ENCODE data around the gene IRX3. TPM values are rescaled to one million over a fixed set of nuclear protein-coding genes. Genes with fewer than 3 reads are reported as not detected.

Gene IRX3
- total RNA-seq, 1 experiment from 2014 or later: 17.6 TPM

DNA sequence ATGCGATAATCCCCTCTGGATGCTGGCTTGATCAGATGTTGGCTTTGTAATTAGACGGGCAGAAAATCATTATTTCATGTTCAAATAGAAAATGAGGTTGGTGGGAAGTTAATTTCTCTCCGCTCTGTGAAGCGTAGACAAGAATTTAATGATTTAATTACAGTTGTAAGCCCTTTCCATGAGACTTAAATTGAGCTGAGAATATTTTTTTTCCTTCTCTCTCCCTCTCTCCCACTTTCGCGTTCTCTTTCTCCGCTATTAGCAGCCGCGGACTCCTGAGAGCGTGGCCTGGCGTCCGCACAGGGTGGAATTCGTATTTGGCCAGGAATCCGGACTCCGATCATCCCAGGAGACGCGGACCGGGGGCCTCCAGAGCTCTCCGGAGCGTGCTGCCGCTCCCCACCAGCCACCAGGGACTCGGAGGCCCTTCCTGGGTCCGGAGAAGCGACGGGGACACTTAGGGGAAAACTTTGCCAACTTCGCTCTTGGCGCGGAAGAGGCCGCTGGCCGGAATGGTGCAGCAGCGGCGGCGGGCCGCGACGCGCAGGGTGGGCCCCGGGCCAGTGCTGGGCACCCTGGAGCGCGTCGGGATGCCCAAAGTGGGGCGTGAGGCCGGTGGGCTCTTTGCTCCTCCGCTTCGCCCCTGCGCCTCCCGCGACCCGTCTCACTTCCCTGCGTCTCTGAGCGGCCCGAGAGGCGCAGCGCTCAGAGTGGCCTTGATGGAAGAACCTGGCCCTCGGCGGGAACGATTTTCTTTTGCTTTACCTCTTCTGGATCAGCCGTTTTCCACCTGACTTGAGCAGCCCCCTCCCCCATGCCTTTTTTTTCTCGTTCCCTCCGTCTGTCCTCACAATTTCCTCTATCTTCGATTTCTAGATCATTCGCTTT is 3.6 kb upstream of the IRX3 start:
- no peak overlapping the region for H3K4me3 Mint-ChIP-seq (ENCODE audit: unreplicated experiment)
- ChIA-PET POLR2A (no interaction called here), CTCF (interaction anchor here (0.6 kb wide), 3 partner anchors 669 to 744 kb away, joined by 3 to 4 read pairs (median 3); no protein-coding TSS in a partner anchor)
- no peak overlapping the region for H3K27ac Mint-ChIP-seq (ENCODE audit: low read depth, unreplicated experiment)
- intact Hi-C loops (cut with micrococcal nuclease): loop anchor here (10.0 kb wide), 1 partner anchor 525 kb away; no protein-coding TSS in a partner anchor
- TF ChIP-seq, protein P1, sequence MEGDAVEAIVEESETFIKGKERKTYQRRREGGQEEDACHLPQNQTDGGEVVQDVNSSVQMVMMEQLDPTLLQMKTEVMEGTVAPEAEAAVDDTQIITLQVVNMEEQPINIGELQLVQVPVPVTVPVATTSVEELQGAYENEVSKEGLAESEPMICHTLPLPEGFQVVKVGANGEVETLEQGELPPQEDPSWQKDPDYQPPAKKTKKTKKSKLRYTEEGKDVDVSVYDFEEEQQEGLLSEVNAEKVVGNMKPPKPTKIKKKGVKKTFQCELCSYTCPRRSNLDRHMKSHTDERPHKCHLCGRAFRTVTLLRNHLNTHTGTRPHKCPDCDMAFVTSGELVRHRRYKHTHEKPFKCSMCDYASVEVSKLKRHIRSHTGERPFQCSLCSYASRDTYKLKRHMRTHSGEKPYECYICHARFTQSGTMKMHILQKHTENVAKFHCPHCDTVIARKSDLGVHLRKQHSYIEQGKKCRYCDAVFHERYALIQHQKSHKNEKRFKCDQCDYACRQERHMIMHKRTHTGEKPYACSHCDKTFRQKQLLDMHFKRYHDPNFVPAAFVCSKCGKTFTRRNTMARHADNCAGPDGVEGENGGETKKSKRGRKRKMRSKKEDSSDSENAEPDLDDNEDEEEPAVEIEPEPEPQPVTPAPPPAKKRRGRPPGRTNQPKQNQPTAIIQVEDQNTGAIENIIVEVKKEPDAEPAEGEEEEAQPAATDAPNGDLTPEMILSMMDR (IDR thresholded peaks at IDR 0.05; ENCODE audit: unreplicated experiment): no peak
- H3K9me3 Mint-ChIP-seq (ENCODE audit: unreplicated experiment): peaks cover 7% of the 10 kb centered on the region
- no peaks in the 10 kb centered on the region for H3K27me3 Mint-ChIP-seq (ENCODE audit: insufficient read depth, unreplicated experiment)
- H3K36me3 Mint-ChIP-seq (ENCODE audit: insufficient read depth, unreplicated experiment): peaks cover 12% of the 10 kb centered on the region
- no TSS peak for BruUV-seq (replicated peaks)
- no peaks in the 10 kb centered on the region for H3K4me1 Mint-ChIP-seq (ENCODE audit: insufficient read depth, unreplicated experiment)
- no peak for DNase-seq (ENCODE audit: unreplicated experiment)

DNA sequence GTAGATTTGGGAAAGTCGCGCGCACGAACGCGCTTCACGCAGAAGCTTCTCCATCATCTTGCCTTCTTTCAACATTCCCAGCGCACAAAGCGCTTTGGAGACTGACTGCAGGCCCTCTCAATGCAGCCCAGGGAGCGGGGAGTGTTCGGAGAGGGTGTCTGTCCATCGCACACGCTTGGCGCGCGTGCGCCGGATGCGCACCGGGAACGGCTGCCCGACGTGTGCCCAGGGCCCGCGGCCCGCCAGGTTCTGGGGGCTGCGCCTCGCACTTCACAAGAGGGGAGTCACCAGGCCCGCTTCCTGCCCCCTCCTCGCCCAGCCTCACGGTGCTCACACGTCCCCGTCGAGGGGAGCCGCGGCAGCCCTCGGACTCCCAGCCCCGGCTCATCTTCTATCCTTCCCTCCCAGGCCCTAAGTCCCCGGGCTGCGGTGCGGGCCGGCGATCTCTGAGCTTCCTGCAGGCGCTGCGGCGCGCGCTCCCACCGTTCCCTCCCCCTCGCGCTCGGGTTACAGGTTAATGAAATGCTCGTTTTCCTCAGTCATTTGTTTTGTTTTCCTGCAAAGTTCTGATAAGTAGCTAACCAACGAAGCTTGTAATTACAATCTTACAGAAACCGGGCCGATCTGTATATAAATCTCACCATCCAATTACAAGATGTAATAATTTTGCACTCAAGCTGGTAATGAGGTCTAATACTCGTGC is 2.8 kb upstream of the IRX3 start:
- no peaks in the 10 kb centered on the region for H3K27me3 Mint-ChIP-seq (ENCODE audit: insufficient read depth, unreplicated experiment)
- ChIA-PET POLR2A (interaction anchor here (0.9 to 11.8 kb wide), 2 partner anchors 7 to 640 kb away, joined by 3 to 352 read pairs; partner anchors contain the start of gene IRX5), CTCF (interaction anchor here (0.6 kb wide), 1 partner anchor 669 kb away, joined by 3 read pairs; no protein-coding TSS in a partner anchor)
- intact Hi-C loops (cut with micrococcal nuclease): loop anchor here (10.0 kb wide), 1 partner anchor 525 kb away; no protein-coding TSS in a partner anchor
- DNase-seq (ENCODE audit: unreplicated experiment): no peak
- peaks cover 20% of the 10 kb centered on the region for H3K36me3 Mint-ChIP-seq (ENCODE audit: insufficient read depth, unreplicated experiment)
- TF ChIP-seq, protein P1 (IDR thresholded peaks at IDR 0.05; ENCODE audit: unreplicated experiment): no peak
- H3K4me1 Mint-ChIP-seq (ENCODE audit: insufficient read depth, unreplicated experiment): no peaks in the 10 kb centered on the region
- H3K27ac Mint-ChIP-seq (ENCODE audit: low read depth, unreplicated experiment): no peak overlapping the region
- no TSS peak for BruUV-seq (replicated peaks)
- H3K4me3 Mint-ChIP-seq (ENCODE audit: unreplicated experiment): no peak overlapping the region
- H3K9me3 Mint-ChIP-seq (ENCODE audit: unreplicated experiment): peaks cover 2% of the 10 kb centered on the region

DNA sequence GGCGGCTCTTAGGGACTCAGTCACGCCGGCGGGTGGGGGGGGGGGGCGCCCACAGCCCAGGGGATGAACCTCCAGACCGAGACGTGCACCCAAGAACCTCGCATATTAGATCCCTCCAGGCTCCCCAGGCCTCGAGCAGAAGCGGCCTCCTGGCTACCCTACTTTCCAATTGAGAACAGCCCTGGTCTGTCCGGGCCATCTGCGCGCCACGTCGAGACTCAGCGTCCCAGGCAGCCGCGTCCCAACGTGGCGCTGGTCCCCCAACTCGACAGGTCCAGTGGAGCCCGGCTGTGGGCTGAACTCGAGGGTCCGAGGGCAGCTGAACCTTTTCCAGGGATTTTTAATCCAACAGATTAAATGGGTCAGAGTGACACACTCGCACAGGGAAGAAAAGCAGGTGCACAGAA is 2.3 kb upstream of the IRX3 start:
- Mint-ChIP-seq H3K4me3 (ENCODE audit: unreplicated experiment) (no peak overlapping the region), H3K4me1 (ENCODE audit: insufficient read depth, unreplicated experiment) (no peaks in the 10 kb centered on the region), H3K27me3 (ENCODE audit: insufficient read depth, unreplicated experiment) (no peaks in the 10 kb centered on the region), H3K9me3 (ENCODE audit: unreplicated experiment) (no peaks in the 10 kb centered on the region), H3K36me3 (ENCODE audit: insufficient read depth, unreplicated experiment) (peaks cover 26% of the 10 kb centered on the region), H3K27ac (ENCODE audit: low read depth, unreplicated experiment) (no peak overlapping the region)
- intact Hi-C loops (cut with micrococcal nuclease): loop anchor here (10.0 kb wide), 1 partner anchor 526 kb away; no protein-coding TSS in a partner anchor
- no TSS peak for BruUV-seq (replicated peaks)
- POLR2A ChIA-PET: interaction anchor here (0.6 to 11.8 kb wide), 3 partner anchors 8 to 640 kb away, joined by 3 to 352 read pairs (median 3); partner anchors contain the start of gene IRX5
- CTCF ChIA-PET: no interaction called here
- DNase-seq (ENCODE audit: unreplicated experiment): no peak
- TF ChIP-seq, protein P1 (IDR thresholded peaks at IDR 0.05; ENCODE audit: unreplicated experiment): no peak
